ENCODE measurements around the gene GUSB.

The GUSB gene

DNA sequence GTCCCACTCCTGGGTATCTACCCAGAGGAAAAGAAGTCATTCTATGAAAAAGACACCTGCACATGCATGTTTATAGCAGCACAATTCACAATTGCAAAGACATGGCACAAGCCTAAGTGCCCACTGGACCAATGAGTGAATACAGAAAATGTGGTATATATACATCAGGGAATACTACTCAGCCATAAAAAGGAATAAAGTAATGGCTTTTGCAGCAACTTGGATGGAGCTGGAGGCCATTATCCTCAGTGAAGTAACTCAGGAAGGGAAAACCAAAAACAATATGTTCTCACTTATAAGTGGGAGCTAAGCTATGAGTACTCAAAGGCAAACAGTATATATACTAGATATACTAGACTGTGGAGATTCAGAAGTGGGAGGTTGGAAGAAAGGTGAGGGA is 55.4 kb downstream of the GUSB start:
- no peak for DNase-seq

DNA sequence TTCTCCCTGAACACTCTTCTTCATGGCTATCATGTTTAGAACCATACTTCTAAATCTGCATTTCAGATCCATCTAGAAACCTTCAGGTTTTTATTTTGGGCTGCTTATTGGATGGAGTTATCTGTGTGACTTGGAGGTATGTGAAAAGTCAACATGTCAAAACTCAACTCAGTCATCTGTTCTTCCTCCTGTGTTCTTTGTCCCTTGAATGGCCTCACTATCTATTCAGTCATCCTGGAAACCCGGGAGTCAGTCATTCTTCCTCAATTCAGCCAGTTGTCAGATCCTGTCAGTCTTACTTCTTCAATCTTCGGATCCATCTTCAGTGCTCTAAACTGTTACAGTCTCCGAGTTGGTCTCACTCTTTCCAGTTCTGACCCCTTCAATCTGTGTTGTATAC is 57.0 kb downstream of the GUSB start:
- no peak for DNase-seq

DNA sequence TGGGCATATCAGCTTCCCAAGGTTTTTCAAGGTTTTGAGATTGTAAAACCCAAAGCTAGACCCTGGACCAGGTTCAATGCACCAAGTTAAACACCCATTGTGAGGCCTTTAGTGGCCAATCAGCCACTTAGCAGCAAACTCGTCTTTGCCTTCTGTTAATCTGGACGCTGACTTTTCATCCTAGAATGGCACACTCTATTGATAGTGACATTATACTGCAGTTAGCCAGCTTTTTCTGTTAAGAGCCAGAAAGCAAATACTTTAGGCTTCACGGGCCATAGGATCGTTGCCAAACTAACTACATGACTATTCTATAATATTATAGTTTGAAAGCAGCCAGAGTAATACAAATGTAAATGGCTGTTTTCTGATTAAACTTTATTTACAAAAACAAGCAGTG is 57.8 kb downstream of the GUSB start:
- no peak for DNase-seq

DNA sequence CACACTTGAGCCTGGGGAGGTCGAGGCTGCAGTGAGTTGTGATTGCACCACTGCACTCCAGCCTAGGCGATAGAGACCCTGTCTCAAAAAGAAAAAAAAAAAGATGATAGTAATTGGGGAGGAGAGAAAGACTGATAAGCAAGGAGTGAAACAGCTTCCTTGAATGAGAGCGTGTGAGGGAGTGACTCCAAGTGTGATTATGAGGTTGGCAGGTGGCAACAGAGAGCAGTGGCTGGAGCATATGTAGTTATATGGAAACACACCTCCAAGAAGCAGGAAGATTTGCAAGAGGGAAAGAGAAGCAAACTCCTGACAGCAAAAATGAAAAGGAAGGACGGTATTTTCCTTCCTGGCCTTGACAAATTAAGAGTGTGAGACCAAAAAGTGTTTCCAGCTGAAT is 58.7 kb downstream of the GUSB start:
- DNase-seq = no peak

DNA sequence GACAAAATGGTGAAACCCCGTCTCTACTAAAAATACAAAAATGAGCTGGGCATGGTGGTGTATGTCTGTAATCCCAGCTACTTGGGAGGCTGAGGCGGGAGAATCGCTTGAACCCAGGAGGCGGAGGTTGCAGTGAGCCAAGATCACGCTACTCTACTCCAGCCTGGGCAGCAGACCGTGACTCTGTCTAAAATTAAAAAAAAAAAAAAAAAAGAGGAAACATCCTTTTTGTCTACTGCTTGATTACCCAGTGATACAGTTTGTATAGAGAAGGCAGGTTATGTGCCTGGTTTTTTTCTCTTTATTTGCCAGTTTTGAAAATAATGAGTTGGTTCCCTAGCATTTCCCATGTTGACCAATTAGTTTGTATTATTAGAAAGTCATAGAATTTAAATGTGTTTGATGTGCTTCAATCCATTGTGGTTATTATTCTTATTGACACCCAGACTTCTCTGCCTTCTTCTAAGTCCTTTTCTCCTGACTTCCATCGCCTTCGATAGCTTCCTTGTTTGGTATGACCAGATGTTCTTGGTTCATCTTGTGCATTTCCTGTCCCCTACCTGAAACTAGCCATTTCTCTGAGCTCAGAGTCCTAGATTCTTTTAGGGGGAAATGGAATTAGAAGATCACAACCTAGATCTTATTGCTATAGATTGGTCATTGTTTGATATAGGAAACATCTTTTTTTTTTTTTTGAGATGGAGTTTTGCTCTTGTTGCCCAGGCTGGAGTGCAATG is 65.9 kb downstream of the GUSB start:
- no peak for DNase-seq

DNA sequence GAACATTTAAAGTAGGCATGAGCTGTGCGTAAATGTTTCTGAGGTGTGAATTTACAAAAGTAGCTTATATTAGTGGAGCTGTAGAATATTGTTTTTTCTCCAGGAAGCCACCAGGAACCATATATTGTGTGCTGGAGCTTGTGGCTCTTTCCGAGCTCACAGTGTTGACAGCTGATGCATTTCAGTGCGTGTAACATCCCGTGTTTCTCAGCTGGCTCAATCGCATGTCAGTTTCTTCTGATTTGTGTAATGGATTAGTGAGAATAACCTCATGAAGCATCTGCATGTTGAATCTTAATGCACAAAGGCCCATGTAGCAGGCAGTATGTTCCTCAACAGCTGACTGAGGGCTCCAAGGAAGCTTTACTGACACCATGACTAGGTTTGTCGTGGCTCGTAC is 69.8 kb downstream of the GUSB start:
- DNase-seq = no peak
